ENCODE results near the gene CYTH1. TPM values are rescaled to one million over a fixed set of nuclear protein-coding genes. Genes with fewer than 3 reads are reported as not detected.

The CYTH1 gene
- total RNA-seq, 1 experiment from 2014 or later, result 29.6 TPM

- BruUV-seq (replicated peaks), result no TSS peak
- peaks cover 85% of the 10 kb centered on the region for H3K36me3 Mint-ChIP-seq (ENCODE audit: insufficient read depth, unreplicated experiment)
- H3K27me3 Mint-ChIP-seq (ENCODE audit: insufficient read depth, unreplicated experiment), result no peaks in the 10 kb centered on the region
These were observed 35.0 kb upstream of the CYTH1 start for GRCh38 chr17:78817123-78817522.

GRCh38 chr17:78815696-78816095, 33.6 kb upstream of the CYTH1 start:
- no peak overlapping the region for H3K27ac Mint-ChIP-seq (ENCODE audit: unreplicated experiment)
- ChIA-PET POLR2A (no interaction called here), CTCF (no interaction called here)
- intact Hi-C loops (cut with micrococcal nuclease; ENCODE audit: unreplicated experiment), result no loop called here
- no peak for TF ChIP-seq CTCF (IDR thresholded peaks at IDR 0.05; ENCODE audit: insufficient read depth in 1 of 2, low read depth in 1 of 2, low read length in 1 of 2, severe bottlenecking in 1 of 2, unreplicated experiment in 1 of 2)
- H3K36me3 Mint-ChIP-seq (ENCODE audit: insufficient read depth, unreplicated experiment), result peaks cover 85% of the 10 kb centered on the region
- no peaks in the 10 kb centered on the region for H3K27me3 Mint-ChIP-seq (ENCODE audit: insufficient read depth, unreplicated experiment)
- DNase-seq, result no peak
- peaks cover 4% of the 10 kb centered on the region for H3K36me3 ChIP-seq (ENCODE audit: control insufficient read depth, insufficient read depth, low read length)
- H3K27me3 ChIP-seq (replicated peaks; ENCODE audit: control insufficient read depth, insufficient read depth, low read length), result no peaks in the 10 kb centered on the region
- H3K4me1 Mint-ChIP-seq (ENCODE audit: low read depth, unreplicated experiment), result no peaks in the 10 kb centered on the region
- no TSS peak for BruUV-seq (replicated peaks)
- H3K9me3 Mint-ChIP-seq (ENCODE audit: unreplicated experiment), result no peaks in the 10 kb centered on the region
- H3K4me3 ChIP-seq (ENCODE audit: low read depth, low read length), result no peak overlapping the region
- H3K4me1 ChIP-seq, result no peaks in the 10 kb centered on the region
- H3K4me3 Mint-ChIP-seq (ENCODE audit: unreplicated experiment), result no peak overlapping the region
- no peaks in the 10 kb centered on the region for H3K9me3 ChIP-seq

More at GRCh38 chr17:78817123-78817522, 35.0 kb upstream of the CYTH1 start:
- ChIA-PET POLR2A (no interaction called here), CTCF (no interaction called here)
- peaks cover 6% of the 10 kb centered on the region for H3K36me3 ChIP-seq (ENCODE audit: control insufficient read depth, insufficient read depth, low read length)
- no peak overlapping the region for H3K4me3 ChIP-seq (ENCODE audit: low read depth, low read length)
- H3K27ac Mint-ChIP-seq (ENCODE audit: unreplicated experiment), result no peak overlapping the region
- H3K4me1 Mint-ChIP-seq (ENCODE audit: low read depth, unreplicated experiment), result no peaks in the 10 kb centered on the region
- H3K27me3 ChIP-seq (replicated peaks; ENCODE audit: control insufficient read depth, insufficient read depth, low read length), result no peaks in the 10 kb centered on the region
- intact Hi-C loops (cut with micrococcal nuclease; ENCODE audit: unreplicated experiment), result no loop called here
- no peak for TF ChIP-seq CTCF (IDR thresholded peaks at IDR 0.05; ENCODE audit: insufficient read depth in 1 of 2, low read depth in 1 of 2, low read length in 1 of 2, severe bottlenecking in 1 of 2, unreplicated experiment in 1 of 2)
- no peaks in the 10 kb centered on the region for H3K9me3 Mint-ChIP-seq (ENCODE audit: unreplicated experiment)
- H3K9me3 ChIP-seq, result no peaks in the 10 kb centered on the region
- H3K4me1 ChIP-seq, result no peaks in the 10 kb centered on the region
- no peak for DNase-seq
- no peak overlapping the region for H3K4me3 Mint-ChIP-seq (ENCODE audit: unreplicated experiment)

- Mint-ChIP-seq H3K27me3 (ENCODE audit: insufficient read depth, unreplicated experiment) (no peaks in the 10 kb centered on the region), H3K36me3 (ENCODE audit: insufficient read depth, unreplicated experiment) (peaks cover 85% of the 10 kb centered on the region), H3K4me1 (ENCODE audit: low read depth, unreplicated experiment) (no peaks in the 10 kb centered on the region), H3K9me3 (ENCODE audit: unreplicated experiment) (no peaks in the 10 kb centered on the region), H3K4me3 (ENCODE audit: unreplicated experiment) (no peak overlapping the region), H3K27ac (ENCODE audit: unreplicated experiment) (no peak overlapping the region)
- Histone ChIP-seq H3K4me1 (no peaks in the 10 kb centered on the region), H3K27me3 (replicated peaks; ENCODE audit: control insufficient read depth, insufficient read depth, low read length) (no peaks in the 10 kb centered on the region), H3K4me3 (ENCODE audit: low read depth, low read length) (no peak overlapping the region), H3K36me3 (ENCODE audit: control insufficient read depth, insufficient read depth, low read length) (no peaks in the 10 kb centered on the region; the same call in none of the 2 replicates), H3K9me3 (no peaks in the 10 kb centered on the region)
- POLR2A ChIA-PET, result no interaction called here
- CTCF ChIA-PET, result no interaction called here
- BruUV-seq (replicated peaks), result no TSS peak
- intact Hi-C loops (cut with micrococcal nuclease; ENCODE audit: unreplicated experiment), result no loop called here
- TF ChIP-seq CTCF (IDR thresholded peaks at IDR 0.05; ENCODE audit: insufficient read depth in 1 of 2, low read depth in 1 of 2, low read length in 1 of 2, severe bottlenecking in 1 of 2, unreplicated experiment in 1 of 2), result no peak
- DNase-seq, result no peak
These were observed 30.8 kb upstream of the CYTH1 start for GRCh38 chr17:78812855-78813254.
